ENCODE data around the gene MRPL14. TPM values are rescaled to one million over a fixed set of nuclear protein-coding genes. Genes with fewer than 3 reads are reported as not detected.

MRPL14 gene
- total and polyA plus RNA-seq, 9 of the 15 experiments (the other 6 are each of a cell fraction or from before 2014, with no cell fraction given) = 126 to 424 (median 165) TPM

DNA sequence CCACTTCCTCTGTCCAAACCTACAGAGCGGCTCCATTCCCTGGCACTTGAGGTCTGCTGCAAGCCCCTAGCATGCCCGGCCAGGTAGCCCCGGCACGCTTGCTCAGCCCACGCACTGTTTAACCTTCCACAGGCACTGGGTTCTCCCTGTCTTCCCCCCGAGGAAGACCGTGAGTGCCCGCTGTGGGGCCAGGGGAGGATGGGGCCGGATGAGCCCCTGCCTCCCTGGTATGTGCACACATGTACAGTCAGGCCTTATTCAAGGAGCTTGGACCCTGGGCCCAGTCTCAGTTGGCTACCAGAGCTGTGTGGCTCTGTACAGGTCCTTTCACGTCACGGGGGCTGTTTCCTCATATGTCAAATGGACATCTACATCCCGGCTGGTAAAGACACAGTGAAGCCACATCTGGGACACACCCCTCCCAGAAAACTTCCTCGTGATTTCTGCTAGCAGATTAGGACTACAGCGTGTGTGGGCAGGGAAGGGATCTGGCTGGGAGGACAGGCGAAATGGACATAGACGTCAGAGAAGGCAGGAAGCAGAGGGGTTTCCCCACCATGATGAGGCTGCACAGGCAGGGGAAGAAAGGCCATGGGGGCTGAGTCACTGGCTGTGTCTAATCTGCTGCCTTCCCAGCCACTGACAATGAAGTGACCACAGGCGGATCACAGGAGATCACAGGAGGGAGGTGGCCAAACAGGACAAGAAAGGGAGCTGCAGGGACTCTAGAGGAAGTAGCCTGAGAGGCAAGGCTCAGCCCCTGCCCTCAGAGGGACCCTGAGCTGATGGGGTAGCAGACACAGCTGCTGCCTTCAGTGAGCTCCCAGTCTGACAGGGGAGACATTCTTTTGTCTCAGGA, 62.9 kb downstream of the MRPL14 start (continued):
- TF ChIP-seq BRF1 (IDR thresholded peaks at IDR 0.05; ENCODE audit: borderline replicate concordance, extremely low read depth, insufficient read length) (no peak), GATA2 (CRISPR knock-in tag; IDR thresholded peaks at IDR 0.05) (peak; percentile 79; the same call in 1 of the 2 replicates), CHD1 (IDR thresholded peaks at IDR 0.05; ENCODE audit: low read length) (no peak), TEAD4 (IDR thresholded peaks at IDR 0.05; ENCODE audit: low read length) (0 out of 2 replicates have a peak, but pooled peaks have one; percentile 27), TEAD4 (CRISPR knock-in tag; IDR thresholded peaks at IDR 0.05; ENCODE audit: borderline replicate concordance) (no peak), ZNF133 (CRISPR knock-in tag; IDR thresholded peaks at IDR 0.05) (no peak), ZNF41 (CRISPR knock-in tag; conservative IDR thresholded peaks at IDR 0.05) (no peak), CBX2 (IDR thresholded peaks at IDR 0.05; ENCODE audit: insufficient read depth, low read length, poor library complexity, severe bottlenecking) (no peak), RBM25 (IDR thresholded peaks at IDR 0.05; ENCODE audit: low read depth, low read length, severe bottlenecking) (no peak), NONO (IDR thresholded peaks at IDR 0.05; ENCODE audit: low read depth in 2 of 2, low read length in 1 of 2) (peak in 1 of 2 experiments; percentile 20; a peak in 1 of 4 replicates), TEAD2 (tag; IDR thresholded peaks at IDR 0.05) (no peak), ZNF175 (CRISPR knock-in tag; IDR thresholded peaks at IDR 0.05; ENCODE audit: low read depth) (peak; percentile 92; the same call in 1 of the 2 replicates), NCOA2 (IDR thresholded peaks at IDR 0.05; ENCODE audit: partially characterized antibody in 2 of 2) (no peak), ZFX (CRISPR knock-in tag; IDR thresholded peaks at IDR 0.05) (no peak), ZNF140 (CRISPR knock-in tag; IDR thresholded peaks at IDR 0.05) (no peak), HDGF (IDR thresholded peaks at IDR 0.05) (peak; percentile 81; the same call in 1 of the 2 replicates), SRSF9 (IDR thresholded peaks at IDR 0.05; ENCODE audit: borderline replicate concordance, low read depth, low read length) (no peak), MEF2A (IDR thresholded peaks at IDR 0.05; ENCODE audit: control insufficient read depth, low read depth, low read length) (no peak)
- TF ChIP-seq, protein P1, sequence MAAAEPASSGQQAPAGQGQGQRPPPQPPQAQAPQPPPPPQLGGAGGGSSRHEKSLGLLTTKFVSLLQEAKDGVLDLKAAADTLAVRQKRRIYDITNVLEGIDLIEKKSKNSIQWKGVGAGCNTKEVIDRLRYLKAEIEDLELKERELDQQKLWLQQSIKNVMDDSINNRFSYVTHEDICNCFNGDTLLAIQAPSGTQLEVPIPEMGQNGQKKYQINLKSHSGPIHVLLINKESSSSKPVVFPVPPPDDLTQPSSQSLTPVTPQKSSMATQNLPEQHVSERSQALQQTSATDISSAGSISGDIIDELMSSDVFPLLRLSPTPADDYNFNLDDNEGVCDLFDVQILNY (CRISPR knock-in tag; IDR thresholded peaks at IDR 0.05) = no peak
- TF ChIP-seq, protein P2, sequence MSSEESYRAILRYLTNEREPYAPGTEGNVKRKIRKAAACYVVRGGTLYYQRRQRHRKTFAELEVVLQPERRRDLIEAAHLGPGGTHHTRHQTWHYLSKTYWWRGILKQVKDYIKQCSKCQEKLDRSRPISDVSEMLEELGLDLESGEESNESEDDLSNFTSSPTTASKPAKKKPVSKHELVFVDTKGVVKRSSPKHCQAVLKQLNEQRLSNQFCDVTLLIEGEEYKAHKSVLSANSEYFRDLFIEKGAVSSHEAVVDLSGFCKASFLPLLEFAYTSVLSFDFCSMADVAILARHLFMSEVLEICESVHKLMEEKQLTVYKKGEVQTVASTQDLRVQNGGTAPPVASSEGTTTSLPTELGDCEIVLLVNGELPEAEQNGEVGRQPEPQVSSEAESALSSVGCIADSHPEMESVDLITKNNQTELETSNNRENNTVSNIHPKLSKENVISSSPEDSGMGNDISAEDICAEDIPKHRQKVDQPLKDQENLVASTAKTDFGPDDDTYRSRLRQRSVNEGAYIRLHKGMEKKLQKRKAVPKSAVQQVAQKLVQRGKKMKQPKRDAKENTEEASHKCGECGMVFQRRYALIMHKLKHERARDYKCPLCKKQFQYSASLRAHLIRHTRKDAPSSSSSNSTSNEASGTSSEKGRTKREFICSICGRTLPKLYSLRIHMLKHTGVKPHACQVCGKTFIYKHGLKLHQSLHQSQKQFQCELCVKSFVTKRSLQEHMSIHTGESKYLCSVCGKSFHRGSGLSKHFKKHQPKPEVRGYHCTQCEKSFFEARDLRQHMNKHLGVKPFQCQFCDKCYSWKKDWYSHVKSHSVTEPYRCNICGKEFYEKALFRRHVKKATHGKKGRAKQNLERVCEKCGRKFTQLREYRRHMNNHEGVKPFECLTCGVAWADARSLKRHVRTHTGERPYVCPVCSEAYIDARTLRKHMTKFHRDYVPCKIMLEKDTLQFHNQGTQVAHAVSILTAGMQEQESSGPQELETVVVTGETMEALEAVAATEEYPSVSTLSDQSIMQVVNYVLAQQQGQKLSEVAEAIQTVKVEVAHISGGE (CRISPR knock-in tag; IDR thresholded peaks at IDR 0.05) = peak in 1 of 3 experiments; percentile 66; a peak in 2 of 6 replicates
- TF ChIP-seq, protein P3, sequence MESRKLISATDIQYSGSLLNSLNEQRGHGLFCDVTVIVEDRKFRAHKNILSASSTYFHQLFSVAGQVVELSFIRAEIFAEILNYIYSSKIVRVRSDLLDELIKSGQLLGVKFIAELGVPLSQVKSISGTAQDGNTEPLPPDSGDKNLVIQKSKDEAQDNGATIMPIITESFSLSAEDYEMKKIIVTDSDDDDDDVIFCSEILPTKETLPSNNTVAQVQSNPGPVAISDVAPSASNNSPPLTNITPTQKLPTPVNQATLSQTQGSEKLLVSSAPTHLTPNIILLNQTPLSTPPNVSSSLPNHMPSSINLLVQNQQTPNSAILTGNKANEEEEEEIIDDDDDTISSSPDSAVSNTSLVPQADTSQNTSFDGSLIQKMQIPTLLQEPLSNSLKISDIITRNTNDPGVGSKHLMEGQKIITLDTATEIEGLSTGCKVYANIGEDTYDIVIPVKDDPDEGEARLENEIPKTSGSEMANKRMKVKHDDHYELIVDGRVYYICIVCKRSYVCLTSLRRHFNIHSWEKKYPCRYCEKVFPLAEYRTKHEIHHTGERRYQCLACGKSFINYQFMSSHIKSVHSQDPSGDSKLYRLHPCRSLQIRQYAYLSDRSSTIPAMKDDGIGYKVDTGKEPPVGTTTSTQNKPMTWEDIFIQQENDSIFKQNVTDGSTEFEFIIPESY (CRISPR knock-in tag; IDR thresholded peaks at IDR 0.05) = no peak

Data from K562 (cell line).